ENCODE data around the gene DDT. TPM values are rescaled to one million over a fixed set of nuclear protein-coding genes. Genes with fewer than 3 reads are reported as not detected.
"Not testable (repeated sequence)": the region's sequence is repeated elsewhere in the genome, so short reads cannot be mapped to it uniquely, and the experiment has no call there.

DDT gene
- total RNA-seq, 1 donor from 2014 or later = 112 TPM

- H3K4me3 Mint-ChIP-seq (ENCODE audit: low read depth) = no peak overlapping the region
- peaks cover 3% of the 10 kb centered on the region for H3K27me3 Mint-ChIP-seq (ENCODE audit: low read depth)
- no peaks in the 10 kb centered on the region for H3K4me1 Mint-ChIP-seq (ENCODE audit: low read depth)
- intact Hi-C loops (cut with micrococcal nuclease) = no loop called here
- peaks cover 12% of the 10 kb centered on the region for H3K9me3 Mint-ChIP-seq
- H3K36me3 Mint-ChIP-seq (ENCODE audit: low read depth) = no peaks in the 10 kb centered on the region
- DNase-seq (ENCODE audit: low spot score) = no peak
- no peak overlapping the region for H3K27ac Mint-ChIP-seq
Measured at GRCh38 chr22:23922921-23923320, 51.3 kb downstream of the DDT start.

- intact Hi-C loops (cut with micrococcal nuclease); H3K27me3 Mint-ChIP-seq (ENCODE audit: low read depth); H3K27ac Mint-ChIP-seq; H3K4me1 Mint-ChIP-seq (ENCODE audit: low read depth); DNase-seq (ENCODE audit: low spot score); H3K4me3 Mint-ChIP-seq (ENCODE audit: low read depth); H3K36me3 Mint-ChIP-seq (ENCODE audit: low read depth): not testable (repeated sequence)
- H3K9me3 Mint-ChIP-seq = peaks cover 12% of the 10 kb centered on the region
Measured at GRCh38 chr22:23921586-23922201, 52.5 kb downstream of the DDT start.

Other genes with a start within 250 kb of the DDT start
- gene ZNF70, start 223.3 kb downstream of the DDT start, total RNA-seq = 2.7 and 2.9 TPM in 2 replicates
- gene VPREB3, start 220.0 kb downstream of the DDT start, total RNA-seq = 0.55 TPM in 1 of 2 replicates, not detected in the other
- 0.23 and 0.52 TPM in 2 replicates for gene C22orf15, start 211.5 kb downstream of the DDT start, total RNA-seq
- 108 and 111 TPM in 2 replicates for gene CHCHD10, start 206.5 kb downstream of the DDT start, total RNA-seq
- 0.87 and 1.0 TPM in 2 replicates for gene MMP11, start 201.6 kb downstream of the DDT start, total RNA-seq
- 94.1 and 96.4 TPM in 2 replicates for gene SMARCB1, start 187.5 kb downstream of the DDT start, total RNA-seq
- 10.3 TPM in 2 replicates for gene DERL3, start 135.4 kb downstream of the DDT start, total RNA-seq
- gene SLC2A11, start 116.6 kb downstream of the DDT start, total RNA-seq = 9.4 and 9.6 TPM in 2 replicates
- gene MIF, start 80.1 kb downstream of the DDT start, total RNA-seq = 1,309 and 1,313 TPM in 2 replicates
- 0.46 and 0.66 TPM in 2 replicates for gene GSTT2B, start 13.2 kb downstream of the DDT start, total RNA-seq
- gene DDTL, start 7.6 kb downstream of the DDT start, total RNA-seq = 4.4 and 4.8 TPM in 2 replicates
- not detected in 2 replicates for gene GSTT2, start 5.7 kb upstream of the DDT start, total RNA-seq
- gene GSTT4, start 31.0 kb upstream of the DDT start, total RNA-seq = not detected in 2 replicates
- 104 and 106 TPM in 2 replicates for gene CABIN1, start 36.9 kb upstream of the DDT start, total RNA-seq
- 0.32 and 0.64 TPM in 2 replicates for gene SUSD2, start 207.0 kb upstream of the DDT start, total RNA-seq

Measured in activated T-helper 2 cell treated with anti-CD3 and anti-CD28 coated beads, Interferon-gamma antibody, Interleukin-2, Interleukin-4, amounts not matched to agents 10 μg/mL and 5 μg/mL and 100 μg/mL, durations not matched to agents 14 hours and 24 hours and 36 hours (primary cell).